Measurements from ENCODE around the gene CSK.

Gene CSK

GRCh38 chr15:74826364-74826819 lies 44.5 kb downstream of the CSK start, which contains the start of gene CPLX3:
TSS of gene CPLX3 (plus strand) at chr15:74826627. CDS start at chr15:74826704, 77 bp downstream.
- DNase-seq (ENCODE audit: low read depth): no peak

GRCh38 chr15:74826921-74827320 lies 45.0 kb downstream of the CSK start:
- no peak for DNase-seq (ENCODE audit: low read depth)

- no peak for DNase-seq (ENCODE audit: low read depth)
These were observed 45.7 kb downstream of the CSK start for GRCh38 chr15:74827614-74828013.

- DNase-seq (ENCODE audit: low read depth): no peak
These were observed 47.0 kb downstream of the CSK start for GRCh38 chr15:74828835-74829234.

GRCh38 chr15:74829486-74829885 lies 47.6 kb downstream of the CSK start:
- no peak for DNase-seq (ENCODE audit: low read depth)

GRCh38 chr15:74829991-74830390 lies 48.1 kb downstream of the CSK start:
- DNase-seq (ENCODE audit: low read depth): no peak

GRCh38 chr15:74830868-74831267 lies 49.0 kb downstream of the CSK start:
- DNase-seq (ENCODE audit: low read depth): no peak

GRCh38 chr15:74831813-74832495 lies 50.1 kb downstream of the CSK start:
- no peak for DNase-seq (ENCODE audit: low read depth)

GRCh38 chr15:74832826-74833225 lies 50.9 kb downstream of the CSK start:
- DNase-seq (ENCODE audit: low read depth): no peak

GRCh38 chr15:74833376-74834107 lies 51.7 kb downstream of the CSK start:
- no peak for DNase-seq (ENCODE audit: low read depth)

- DNase-seq (ENCODE audit: low read depth): no peak
These were observed 53.5 kb downstream of the CSK start for GRCh38 chr15:74835312-74835823.

- no peak for DNase-seq (ENCODE audit: low read depth)
These were observed 55.0 kb downstream of the CSK start for GRCh38 chr15:74836846-74837245.

- no peak for DNase-seq (ENCODE audit: low read depth)
These were observed 55.7 kb downstream of the CSK start for GRCh38 chr15:74837482-74838136.

GRCh38 chr15:74838137-74838516 lies 56.2 kb downstream of the CSK start:
- DNase-seq (ENCODE audit: low read depth): no peak

GRCh38 chr15:74838746-74839525 lies 57.1 kb downstream of the CSK start:
- DNase-seq (ENCODE audit: low read depth): no peak

GRCh38 chr15:74839526-74840395 lies 57.9 kb downstream of the CSK start:
- DNase-seq (ENCODE audit: low read depth): no peak

- no peak for DNase-seq (ENCODE audit: low read depth)
These were observed 59.2 kb downstream of the CSK start for GRCh38 chr15:74840851-74841775.

GRCh38 chr15:74841891-74842373 lies 60.1 kb downstream of the CSK start:
- no peak for DNase-seq (ENCODE audit: low read depth)

- no peak for DNase-seq (ENCODE audit: low read depth)
These were observed 60.9 kb downstream of the CSK start, which contains the start of gene ULK3 for GRCh38 chr15:74842581-74843444. TSS of gene ULK3 (minus strand) at chr15:74843156. CDS start at chr15:74843105, 51 bp downstream.
